Astrocyte of the cerebellum (primary cell): ENCODE results near the gene PRDM12.

ENCODE experiments used
- DNase-seq: peaks from one replicate; pipeline ENCODE4 v3.0.0-alpha.2; 2011; ENCODE audit warnings: low read depth
- H3K4me3 ChIP-seq: 2 replicates; pipeline ENCODE4 v1.5.1; 2011; ENCODE audit warnings: mild to moderate bottlenecking, low read depth, low read length, moderate library complexity
- in situ Hi-C: cut with HindIII; loops from 2 replicates; pipeline ENCODE4 v1.10.0; 2017; ENCODE audit warnings: low sequenced_read_pairs
- TF ChIP-seq, protein P1 (sequence below): IDR thresholded peaks from 2 replicates; pipeline ENCODE4 v1.5.1; 2012; ENCODE audit warnings: low read length, low read depth, moderate library complexity, mild to moderate bottlenecking; ENCODE audit errors: missing control alignments

The PRDM12 gene

DNA sequence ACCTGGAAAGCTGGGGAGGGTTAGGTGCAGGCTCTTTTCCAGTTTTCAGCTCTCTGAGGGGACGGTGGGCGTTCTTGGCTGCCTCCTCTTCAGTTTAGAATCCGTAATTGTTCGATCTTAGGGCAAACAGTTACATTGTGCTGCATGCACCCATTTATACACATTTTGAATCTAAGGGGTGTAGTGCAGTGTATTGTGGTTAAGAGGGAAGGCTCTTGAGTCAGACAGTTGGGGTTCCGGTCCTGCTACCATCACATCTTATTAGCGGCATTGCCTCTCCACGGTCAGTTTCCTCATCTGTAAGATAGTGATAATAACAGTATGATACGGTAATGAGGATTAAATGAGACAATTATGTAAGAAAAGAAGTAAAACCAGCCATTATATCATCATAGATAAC lies 29.8 kb downstream of the PRDM12 start:
- no peak for DNase-seq
- in situ Hi-C loops = no loop called here
- peak overlapping the region; percentile 80 for H3K4me3 ChIP-seq
- TF ChIP-seq, protein P1, sequence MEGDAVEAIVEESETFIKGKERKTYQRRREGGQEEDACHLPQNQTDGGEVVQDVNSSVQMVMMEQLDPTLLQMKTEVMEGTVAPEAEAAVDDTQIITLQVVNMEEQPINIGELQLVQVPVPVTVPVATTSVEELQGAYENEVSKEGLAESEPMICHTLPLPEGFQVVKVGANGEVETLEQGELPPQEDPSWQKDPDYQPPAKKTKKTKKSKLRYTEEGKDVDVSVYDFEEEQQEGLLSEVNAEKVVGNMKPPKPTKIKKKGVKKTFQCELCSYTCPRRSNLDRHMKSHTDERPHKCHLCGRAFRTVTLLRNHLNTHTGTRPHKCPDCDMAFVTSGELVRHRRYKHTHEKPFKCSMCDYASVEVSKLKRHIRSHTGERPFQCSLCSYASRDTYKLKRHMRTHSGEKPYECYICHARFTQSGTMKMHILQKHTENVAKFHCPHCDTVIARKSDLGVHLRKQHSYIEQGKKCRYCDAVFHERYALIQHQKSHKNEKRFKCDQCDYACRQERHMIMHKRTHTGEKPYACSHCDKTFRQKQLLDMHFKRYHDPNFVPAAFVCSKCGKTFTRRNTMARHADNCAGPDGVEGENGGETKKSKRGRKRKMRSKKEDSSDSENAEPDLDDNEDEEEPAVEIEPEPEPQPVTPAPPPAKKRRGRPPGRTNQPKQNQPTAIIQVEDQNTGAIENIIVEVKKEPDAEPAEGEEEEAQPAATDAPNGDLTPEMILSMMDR = no peak

DNA sequence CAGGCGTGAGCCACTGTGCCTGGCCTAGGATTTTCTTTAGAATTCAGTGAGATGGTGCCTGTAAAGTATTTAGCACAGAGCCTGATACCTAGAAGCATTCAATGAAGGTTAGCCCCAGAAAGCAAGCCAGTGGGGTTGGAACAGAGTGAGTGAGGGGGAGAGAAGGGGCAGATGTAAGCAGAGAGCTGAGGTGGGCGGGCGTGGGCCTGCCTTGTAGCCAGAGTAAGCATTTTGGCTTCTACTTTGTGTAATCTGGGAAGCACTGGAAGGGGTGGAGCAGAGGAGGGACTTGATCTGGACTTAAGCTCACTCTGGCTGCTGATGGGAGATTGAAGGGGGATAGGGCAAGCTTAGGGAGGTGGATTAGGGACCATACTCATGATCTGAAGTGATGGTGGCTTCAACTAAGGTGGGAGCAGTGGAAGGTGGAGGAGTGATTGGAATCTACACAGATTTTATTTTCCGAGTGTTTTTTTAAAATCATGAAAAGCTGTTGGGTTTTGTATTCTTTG lies 31.8 kb downstream of the PRDM12 start:
- TF ChIP-seq, protein P1 = no peak
- H3K4me3 ChIP-seq = no peak overlapping the region
- in situ Hi-C loops = loop anchor here (5.0 kb wide), 1 partner anchor 74 kb away; no protein-coding TSS in a partner anchor
- DNase-seq = no peak

DNA sequence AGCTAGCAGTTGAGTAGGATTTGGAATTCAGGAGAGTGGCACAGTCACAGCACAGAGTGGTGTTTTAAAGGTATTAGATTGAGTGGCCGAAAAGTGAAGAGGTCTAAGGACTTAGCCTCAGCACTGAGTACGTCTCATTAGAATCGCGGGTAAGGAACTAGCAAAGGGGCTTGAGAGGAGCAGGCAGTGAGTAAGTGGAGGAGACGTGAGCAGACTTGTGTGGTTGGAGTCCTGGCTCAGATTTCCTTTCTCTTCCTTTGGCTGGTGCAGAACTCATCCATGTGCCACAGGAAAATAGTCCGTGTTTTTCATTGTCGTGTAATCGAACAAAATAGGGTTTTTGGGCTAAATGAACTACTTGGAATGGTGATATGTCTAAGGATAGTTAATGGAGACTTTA lies 32.6 kb downstream of the PRDM12 start:
- TF ChIP-seq, protein P1 = no peak
- DNase-seq = no peak
- in situ Hi-C loops = loop anchor here (5.0 kb wide), 1 partner anchor 75 kb away; no protein-coding TSS in a partner anchor
- H3K4me3 ChIP-seq = no peak overlapping the region

DNA sequence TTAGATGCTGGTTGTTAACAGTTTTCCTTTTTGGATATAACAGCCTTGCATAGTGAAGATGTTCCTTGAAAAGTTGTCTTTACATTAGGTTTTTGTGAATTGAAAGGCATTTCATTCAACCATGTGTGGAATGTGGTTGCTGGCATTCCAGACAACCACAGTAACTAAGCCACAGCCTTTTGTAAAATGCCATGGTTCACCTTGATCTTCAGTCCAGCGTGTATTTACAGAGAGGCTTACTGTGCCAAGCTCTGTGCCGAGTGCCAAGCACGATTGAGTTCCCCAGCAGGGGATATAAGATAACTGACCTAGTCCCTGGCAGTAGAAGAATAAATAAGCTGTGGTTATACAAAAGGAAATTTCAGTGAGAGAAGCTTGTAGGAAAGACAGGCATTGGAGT lies 34.1 kb downstream of the PRDM12 start:
- TF ChIP-seq, protein P1 = no peak
- DNase-seq = peak; percentile 96
- H3K4me3 ChIP-seq = no peak overlapping the region
- in situ Hi-C loops = loop anchor here (5.0 kb wide), 1 partner anchor 76 kb away; no protein-coding TSS in a partner anchor

DNA sequence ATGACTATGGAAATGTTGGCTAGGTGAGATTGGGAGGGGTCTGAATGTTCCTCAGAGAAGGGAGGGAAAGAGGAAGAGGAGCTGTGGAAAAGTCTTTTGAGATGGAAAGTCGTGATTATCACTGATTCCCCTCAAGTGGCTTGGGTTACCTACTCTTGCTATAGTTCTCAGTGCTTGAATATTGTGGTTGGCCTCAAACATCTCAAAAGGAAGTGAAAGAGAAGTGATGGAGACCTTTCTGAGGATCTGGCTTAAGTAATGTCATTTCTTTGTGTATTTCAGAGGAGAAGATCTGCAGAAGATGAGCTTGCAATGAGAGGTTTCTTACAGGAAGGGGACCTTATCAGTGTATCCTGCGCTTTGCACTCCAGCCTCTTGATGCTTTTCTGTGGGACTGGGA lies 34.7 kb downstream of the PRDM12 start:
- no peak for DNase-seq
- TF ChIP-seq, protein P1 = no peak
- no peak overlapping the region for H3K4me3 ChIP-seq
- in situ Hi-C loops = loop anchor here (5.0 kb wide), 1 partner anchor 77 kb away; no protein-coding TSS in a partner anchor

DNA sequence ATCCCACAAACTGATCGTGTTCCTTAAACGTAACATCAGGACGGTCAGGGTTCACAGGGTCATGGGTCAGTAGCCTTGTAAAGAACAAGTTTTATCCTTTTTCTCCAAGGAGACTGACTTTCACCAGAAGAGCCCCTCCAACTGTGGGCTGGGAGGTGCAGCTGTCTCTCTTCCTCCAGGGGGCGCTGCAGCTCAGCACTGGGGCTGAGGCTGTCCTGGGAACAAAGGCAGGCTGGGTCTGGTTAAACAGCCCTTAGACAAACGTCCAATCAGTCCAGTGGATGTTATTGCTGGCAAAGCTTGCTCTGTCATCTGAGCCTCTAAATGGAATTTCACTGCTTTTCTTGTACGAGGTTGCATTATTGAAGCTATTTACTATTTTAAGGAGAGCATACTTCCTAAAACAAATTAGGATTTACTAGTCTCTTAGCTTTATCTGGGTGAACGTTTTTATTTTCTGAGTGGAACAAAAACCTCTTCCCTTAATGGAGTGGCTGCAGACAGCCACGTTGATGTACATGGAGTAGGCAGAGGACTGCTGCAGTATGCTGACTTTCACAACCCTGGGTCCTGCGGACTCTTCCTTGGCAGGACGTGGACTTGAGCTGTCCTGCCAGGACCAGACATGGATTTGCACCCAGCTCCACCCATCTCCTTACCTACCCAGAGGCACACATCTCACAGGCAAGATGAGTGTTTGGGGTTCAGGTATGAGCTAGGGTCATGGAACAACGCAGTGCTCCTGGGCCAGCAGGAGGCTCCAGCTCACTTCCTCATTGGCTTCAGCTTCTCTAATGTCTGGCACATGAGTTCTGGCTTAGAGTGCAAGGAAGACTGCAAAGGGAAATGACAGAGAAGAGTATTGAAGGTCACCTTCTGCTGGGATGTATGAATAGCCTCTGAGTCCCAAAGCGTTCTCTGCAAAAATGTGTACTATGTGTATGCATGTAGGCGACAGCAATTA lies 36.9 kb downstream of the PRDM12 start:
- in situ Hi-C loops = no loop called here
- peak; percentile 82 for DNase-seq
- no peak overlapping the region for H3K4me3 ChIP-seq
- TF ChIP-seq, protein P1 = peak; percentile 99
